ENCODE measurements around the gene KLF16. TPM values are rescaled to one million over a fixed set of nuclear protein-coding genes. Genes with fewer than 3 reads are reported as not detected.
A peak's percentile ranks its signal among the peaks of the same experiment; 100 is the strongest.

KLF16 gene
- total RNA-seq, 2 experiments from 2014 or later, result 83.8 to 89.2 TPM

- Mint-ChIP-seq H3K27me3 (no peaks in the 10 kb centered on the region), H3K4me3 (peak overlapping the region; percentile 93), H3K36me3 (ENCODE audit: low read depth) (no peaks in the 10 kb centered on the region), H3K27ac (peak overlapping the region; percentile 78), H3K9me3 (no peaks in the 10 kb centered on the region), H3K4me1 (ENCODE audit: low read depth) (peaks cover 42% of the 10 kb centered on the region)
- Histone ChIP-seq H3K4me3 (ENCODE audit: low read length) (peak overlapping the region; percentile 65), H3K27ac (ENCODE audit: low read depth in 1 of 2, low read length in 2 of 2) (peak overlapping the region; percentile 55 to 72), H3K4me1 (ENCODE audit: insufficient read depth, low read length) (peaks cover 51% of the 10 kb centered on the region), H3K9me3 (ENCODE audit: control insufficient read depth in 1 of 2, insufficient read depth in 1 of 2, low read length in 2 of 2) (peaks cover 0 to 7% of the 10 kb centered on the region in 2 experiments), H3K27me3 (ENCODE audit: control insufficient read depth in 1 of 2, insufficient read depth in 2 of 2, low read length in 2 of 2) (no peaks in the 10 kb centered on the region), H3K36me3 (ENCODE audit: insufficient read depth, low read length) (peaks cover 5% of the 10 kb centered on the region)
- POLR2A ChIA-PET, result interaction anchor here (0.6 to 1.4 kb wide), 4 partner anchors 8 to 41 kb away, joined by 3 to 8 read pairs (median 3); no protein-coding TSS in a partner anchor
- CTCF ChIA-PET, result interaction anchor here (1.1 kb wide), 1 partner anchor 31 kb away, joined by 3 read pairs; no protein-coding TSS in a partner anchor
- ATAC-seq (ENCODE audit: poor library complexity) (no peak), DNase-seq (no peak)
- TF ChIP-seq CTCF (IDR thresholded peaks at IDR 0.05), result no peak
- intact Hi-C loops (cut with DNase I, micrococcal nuclease), result loop anchor here (1.0 to 5.0 kb wide), 5 partner anchors 21 to 44 kb away; partner anchors contain the start of genes ABHD17A (in 1 of the 2) and KLF16 (in 1 of the 2)
Observed at GRCh38 chr19:1905863-1906375, 42.5 kb upstream of the KLF16 start.

- H3K36me3 ChIP-seq (ENCODE audit: insufficient read depth, low read length), result peaks cover 5% of the 10 kb centered on the region
- peaks cover 0 to 7% of the 10 kb centered on the region in 2 experiments for H3K9me3 ChIP-seq (ENCODE audit: control insufficient read depth in 1 of 2, insufficient read depth in 1 of 2, low read length in 2 of 2)
- Mint-ChIP-seq H3K4me1 (ENCODE audit: low read depth) (peaks cover 40% of the 10 kb centered on the region), H3K9me3 (no peaks in the 10 kb centered on the region), H3K27me3 (no peaks in the 10 kb centered on the region), H3K4me3 (peak within 1 kb of the TSS; percentile 93), H3K36me3 (ENCODE audit: low read depth) (no peaks in the 10 kb centered on the region), H3K27ac (peak within 1 kb of the TSS; percentile 78)
- DNase-seq (peak; percentile 97 to 99 (median 99)), ATAC-seq (ENCODE audit: poor library complexity) (peak; percentile 98)
- intact Hi-C loops (cut with DNase I, micrococcal nuclease), result loop anchor here (1.0 to 5.0 kb wide), 5 partner anchors 20 to 43 kb away; partner anchors contain the start of genes ABHD17A (in 1 of the 2) and KLF16 (in 1 of the 2)
- ChIA-PET CTCF (interaction anchor here (1.1 kb wide), 1 partner anchor 31 kb away, joined by 3 read pairs; no protein-coding TSS in a partner anchor), POLR2A (interaction anchor here (0.6 to 1.4 kb wide), 4 partner anchors 8 to 41 kb away, joined by 3 to 8 read pairs (median 3); no protein-coding TSS in a partner anchor)
- peaks cover 51% of the 10 kb centered on the region for H3K4me1 ChIP-seq (ENCODE audit: insufficient read depth, low read length)
- no peaks in the 10 kb centered on the region for H3K27me3 ChIP-seq (ENCODE audit: control insufficient read depth in 1 of 2, insufficient read depth in 2 of 2, low read length in 2 of 2)
- H3K27ac ChIP-seq (ENCODE audit: low read depth in 1 of 2, low read length in 2 of 2), result peak within 1 kb of the TSS; percentile 72
- peak within 1 kb of the TSS; percentile 65 for H3K4me3 ChIP-seq (ENCODE audit: low read length)
- TF ChIP-seq CTCF (IDR thresholded peaks at IDR 0.05), result no peak
Observed at GRCh38 chr19:1905110-1905862, 41.9 kb upstream of the KLF16 start, which contains the start of the genes ADAT3 and SCAMP4. TSS of gene ADAT3 (plus strand) at chr19:1905399. CDS start at chr19:1912048, 6,649 bp downstream. TSS of gene SCAMP4 (plus strand) at chr19:1905399. CDS start at chr19:1915020, 9,621 bp downstream.

- Mint-ChIP-seq H3K4me1 (ENCODE audit: low read depth) (peaks cover 35% of the 10 kb centered on the region), H3K4me3 (peak overlapping the region; percentile 88), H3K36me3 (ENCODE audit: low read depth) (no peaks in the 10 kb centered on the region), H3K27me3 (no peaks in the 10 kb centered on the region), H3K27ac (peak overlapping the region; percentile 78), H3K9me3 (no peaks in the 10 kb centered on the region)
- ChIA-PET POLR2A (interaction anchor here (1.0 to 1.2 kb wide), 3 partner anchors 10 to 28 kb away, joined by 3 to 6 read pairs (median 5); no protein-coding TSS in a partner anchor), CTCF (no interaction called here)
- Histone ChIP-seq H3K36me3 (ENCODE audit: insufficient read depth, low read length) (peaks cover 5% of the 10 kb centered on the region), H3K27ac (ENCODE audit: low read depth in 1 of 2, low read length in 2 of 2) (peak overlapping the region in 1 of 2 donors; percentile 72), H3K4me1 (ENCODE audit: insufficient read depth, low read length) (peaks cover 46% of the 10 kb centered on the region), H3K27me3 (ENCODE audit: control insufficient read depth in 1 of 2, insufficient read depth in 2 of 2, low read length in 2 of 2) (no peaks in the 10 kb centered on the region), H3K4me3 (ENCODE audit: low read length) (no peak overlapping the region), H3K9me3 (ENCODE audit: control insufficient read depth in 1 of 2, insufficient read depth in 1 of 2, low read length in 2 of 2) (peaks cover 0 to 5% of the 10 kb centered on the region in 2 experiments)
- DNase-seq (no peak), ATAC-seq (ENCODE audit: poor library complexity) (peak; percentile 2)
- intact Hi-C loops (cut with DNase I, micrococcal nuclease), result loop anchor here (1.0 to 5.0 kb wide), 5 partner anchors 19 to 42 kb away; partner anchors contain the start of genes ABHD17A (in 1 of the 2) and KLF16 (in 1 of the 2)
- TF ChIP-seq CTCF (IDR thresholded peaks at IDR 0.05), result no peak
Observed at GRCh38 chr19:1904860-1905109, 41.4 kb upstream of the KLF16 start.
